Islet of Langerhans (tissue), 1 donor: ENCODE results near the gene WDR86.

Source experiments
- FAIRE-seq: peaks from one replicate; lab custom pipeline; 2011; peaks lifted over from hg19 to GRCh38; lab: Jason Lieb, UNC

The WDR86 gene

DNA sequence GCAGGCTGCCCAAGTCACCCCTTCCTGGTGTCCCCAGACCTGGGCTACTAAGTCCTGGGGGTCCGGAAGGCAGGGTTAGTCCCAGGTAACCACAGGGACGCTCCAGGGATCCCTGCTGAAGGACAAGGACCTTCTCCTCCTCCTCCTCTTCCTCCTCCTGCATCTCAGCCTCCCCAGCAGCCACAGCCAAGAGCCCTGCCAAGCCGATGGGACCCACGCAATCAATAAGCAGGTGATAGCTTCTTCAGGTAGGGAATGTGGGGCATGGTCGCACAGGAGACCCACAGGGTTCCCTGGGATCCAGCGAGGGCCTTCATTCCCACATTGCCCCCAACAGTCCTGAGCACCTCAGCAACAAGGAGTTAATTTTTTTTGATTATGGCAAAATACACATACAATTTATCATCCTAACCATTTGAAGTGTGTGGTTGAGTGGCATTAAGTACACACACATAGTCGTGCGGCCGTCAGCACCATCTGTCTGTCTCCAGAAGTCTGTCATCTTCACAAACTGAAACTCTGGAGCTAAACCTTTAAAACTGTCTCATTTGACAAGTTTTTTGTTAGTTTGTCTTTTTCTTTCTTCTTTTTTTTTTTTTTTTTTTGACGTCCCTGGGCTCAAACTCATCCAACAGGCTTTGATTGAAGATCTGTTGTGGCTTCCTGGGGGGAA, 18.0 kb upstream of the WDR86 start:
- FAIRE-seq, result no peak

DNA sequence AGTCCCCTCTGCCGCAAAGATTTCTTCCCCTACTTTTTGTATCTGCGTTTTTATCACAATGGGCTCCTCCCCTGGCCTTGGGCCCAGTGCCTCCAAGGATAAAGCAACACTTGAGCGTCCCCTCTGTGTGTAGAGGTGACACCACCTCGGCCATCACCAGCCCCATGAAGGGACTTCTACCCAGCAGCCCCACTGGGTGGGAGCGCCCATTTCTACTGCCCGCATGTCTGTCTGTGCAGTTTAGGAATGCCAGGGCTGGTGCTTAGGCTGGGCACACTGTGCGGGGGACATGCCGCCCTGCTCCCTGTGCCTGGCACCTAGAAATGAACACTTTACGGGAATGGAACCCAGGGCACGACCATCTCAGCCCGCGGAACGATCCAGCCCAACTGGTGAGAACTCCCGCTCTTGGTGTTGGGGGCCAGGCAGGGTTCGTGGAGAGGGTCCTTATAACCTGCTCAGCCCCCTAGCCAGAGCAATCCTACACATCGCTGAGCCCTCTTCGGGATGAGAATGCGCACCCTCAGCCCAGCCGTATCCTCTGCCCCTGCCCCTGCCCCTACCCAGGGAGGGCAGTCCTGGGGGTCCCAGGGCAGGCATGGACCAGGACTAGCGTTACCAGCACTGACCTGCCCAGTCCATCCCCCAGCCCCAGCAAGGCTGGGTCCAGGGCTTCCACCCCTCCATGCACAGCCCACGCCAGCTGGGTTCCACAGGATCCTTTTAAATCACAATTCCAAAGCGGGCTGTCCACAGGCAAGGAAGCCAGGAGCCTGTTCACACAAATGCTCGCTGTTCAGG, 17.3 kb upstream of the WDR86 start:
- no peak for FAIRE-seq

DNA sequence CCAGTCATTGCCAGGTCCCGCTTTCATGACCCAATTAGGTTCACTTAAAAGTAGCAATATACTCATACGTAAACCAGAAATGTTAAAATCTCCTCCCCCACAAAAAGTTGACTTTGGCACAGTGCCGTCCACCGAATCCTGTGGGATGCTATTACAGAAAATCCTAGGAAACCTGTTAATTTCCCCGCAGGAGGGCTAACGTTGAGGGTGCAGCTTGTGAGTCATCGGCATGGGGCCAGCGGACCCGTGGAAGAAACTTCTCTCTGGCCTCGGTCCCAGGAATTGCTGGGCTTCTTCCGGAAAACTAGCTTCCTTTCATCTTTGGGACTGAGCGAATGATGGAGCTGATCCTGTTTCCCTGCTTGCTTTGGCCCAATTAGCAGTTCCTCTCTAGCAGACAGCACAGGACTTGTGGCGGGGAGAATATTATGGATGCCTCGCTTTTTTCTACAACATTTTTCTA, 16.6 kb upstream of the WDR86 start:
- FAIRE-seq, result no peak

DNA sequence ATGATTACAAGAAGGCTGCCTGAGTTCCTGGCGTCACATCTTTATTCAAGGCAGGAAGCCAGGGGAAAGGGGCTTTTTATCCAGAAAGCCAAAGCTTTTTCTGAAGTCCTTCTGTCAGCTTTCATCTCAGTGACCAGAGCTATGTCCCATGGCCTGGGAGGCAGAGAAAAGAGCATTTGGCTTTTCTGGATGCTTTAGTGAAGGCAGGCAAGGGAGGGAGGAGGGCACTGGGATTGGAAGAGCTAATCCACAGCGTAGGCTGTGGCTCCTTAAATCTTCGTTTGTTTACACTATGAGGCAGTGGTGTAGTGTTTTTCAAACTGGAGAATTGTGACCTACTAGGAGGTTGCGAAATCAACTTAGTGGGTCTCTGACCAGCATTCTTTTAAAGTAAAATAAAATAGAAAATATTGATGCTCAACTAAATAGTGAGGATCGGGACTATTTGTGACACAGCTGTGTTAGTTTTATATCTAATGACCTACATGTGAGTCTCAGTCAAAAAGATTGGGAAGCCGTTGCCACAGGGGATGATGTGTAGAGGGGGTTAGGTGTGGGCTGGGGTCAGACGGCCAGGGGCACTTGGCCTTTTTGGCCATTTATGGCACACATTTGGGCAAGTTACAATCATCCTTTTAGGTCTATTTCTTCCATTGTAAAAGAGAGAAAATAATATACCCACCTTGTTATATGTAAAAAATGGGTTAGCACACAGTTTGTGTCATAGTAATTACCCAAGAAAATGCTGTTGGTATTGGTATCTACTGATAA, 16.0 kb upstream of the WDR86 start:
- FAIRE-seq, result no peak

DNA sequence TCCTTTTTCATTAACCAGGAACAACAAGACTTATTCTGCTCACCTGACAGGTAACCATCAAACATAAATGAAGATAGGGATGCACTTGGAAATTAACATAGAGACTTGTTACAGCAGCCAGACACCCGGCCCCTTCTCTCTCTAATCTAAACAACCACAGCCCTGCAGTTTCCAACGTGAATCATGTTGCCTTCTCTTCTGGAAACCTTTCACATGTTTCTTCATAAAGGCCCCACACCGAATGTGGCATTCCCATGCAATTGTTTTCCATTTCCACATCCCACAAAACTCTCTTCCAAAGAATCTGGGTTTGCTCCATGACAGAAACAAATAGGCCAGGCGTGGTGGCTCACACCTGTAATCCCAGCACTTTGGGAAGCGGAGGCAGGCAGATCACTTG, 15.0 kb upstream of the WDR86 start:
- no peak for FAIRE-seq

DNA sequence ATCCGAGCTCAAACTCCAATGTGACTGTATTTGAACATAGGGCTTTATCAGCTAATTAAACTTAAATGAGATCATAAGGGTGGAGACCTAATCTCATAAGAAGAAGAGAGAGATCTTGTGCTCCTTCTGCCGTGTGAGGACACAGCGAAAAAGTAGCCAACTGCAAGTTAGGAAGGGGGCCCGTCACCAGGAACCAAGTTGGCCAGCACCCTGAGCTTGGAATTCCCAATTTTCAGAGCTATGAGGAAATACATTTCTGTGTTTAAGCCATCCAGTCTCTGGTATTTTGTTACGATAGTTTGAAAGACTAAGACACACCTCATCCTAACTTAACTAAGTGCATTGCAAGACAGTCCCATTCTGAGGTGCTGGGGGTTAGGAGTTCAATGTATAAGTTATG, 14.1 kb upstream of the WDR86 start:
- FAIRE-seq, result no peak

DNA sequence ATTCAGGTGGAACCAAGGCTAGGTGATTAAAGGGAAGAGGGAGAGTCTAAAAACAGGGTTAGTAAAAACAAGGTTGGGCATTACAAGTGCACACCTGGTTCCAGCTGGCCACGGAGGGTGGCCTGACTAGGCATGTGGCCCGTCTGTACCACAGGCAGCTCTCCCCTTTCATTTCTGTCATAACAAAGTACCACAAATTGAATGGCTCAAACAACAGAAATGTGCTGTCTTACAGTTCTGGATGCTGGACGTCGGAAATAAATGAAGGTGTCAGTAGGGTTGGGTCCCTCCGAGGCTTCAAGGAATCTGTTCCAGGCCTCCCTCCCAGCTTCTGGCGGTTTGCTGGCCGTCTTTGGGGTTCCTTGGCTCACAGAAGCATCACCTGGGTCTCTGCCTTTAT, 13.4 kb upstream of the WDR86 start:
- no peak for FAIRE-seq

DNA sequence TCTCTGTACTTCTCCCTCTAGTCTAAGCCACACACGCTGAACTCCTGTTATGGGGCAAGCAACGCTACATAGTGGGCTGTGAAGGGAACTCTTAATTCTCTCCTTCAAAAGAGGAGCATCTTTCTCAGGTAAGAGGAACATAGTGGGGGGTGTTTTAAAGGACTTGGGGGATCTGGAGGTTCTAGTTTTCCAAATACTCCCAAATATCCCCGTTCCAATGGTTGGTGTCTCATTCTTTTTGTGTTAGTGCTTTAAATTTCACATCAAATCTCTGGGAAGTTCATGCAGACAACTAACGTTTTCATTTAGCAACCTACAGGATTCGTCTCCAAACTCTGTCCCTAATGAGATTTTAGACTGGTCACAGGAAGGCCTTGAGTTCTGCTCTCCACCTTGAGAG, 12.4 kb upstream of the WDR86 start:
- no peak for FAIRE-seq

DNA sequence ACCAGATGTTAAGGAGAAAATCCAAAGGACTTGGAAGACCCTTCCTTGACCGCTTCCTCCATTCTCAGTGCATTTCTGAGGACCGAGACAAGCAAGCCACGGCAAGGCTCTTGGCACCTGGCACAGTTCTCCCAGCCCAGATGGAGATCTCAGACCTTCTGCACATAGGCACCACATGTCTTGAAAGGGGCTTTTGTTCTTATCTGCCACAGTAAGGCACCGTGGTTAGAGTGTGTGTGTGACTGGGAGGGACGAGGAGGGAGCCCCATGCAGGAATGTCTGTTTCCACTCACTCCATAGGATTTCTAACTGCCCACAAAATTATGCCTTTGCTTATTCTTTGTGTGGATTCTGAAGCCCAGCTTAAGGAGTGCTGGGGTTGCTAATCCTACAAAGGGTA, 10.3 kb upstream of the WDR86 start:
- no peak for FAIRE-seq

DNA sequence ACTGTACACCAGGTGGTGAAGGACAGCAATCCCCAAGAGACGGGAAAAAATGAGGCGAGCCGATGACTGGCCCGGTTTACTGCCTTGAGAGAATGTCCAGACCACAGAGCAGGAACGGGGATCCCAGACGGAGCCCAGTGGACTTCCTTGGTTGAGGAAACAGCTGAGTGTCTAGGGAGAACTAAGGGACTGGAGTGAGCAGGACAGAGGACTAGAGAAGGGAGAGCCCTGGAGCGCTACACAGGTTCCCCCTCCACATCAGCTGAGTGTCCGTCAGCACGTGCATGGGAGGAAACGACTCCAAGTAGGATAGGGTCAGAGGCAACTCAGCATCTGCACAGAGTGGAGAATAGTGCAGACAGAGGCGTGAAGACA, 7.1 kb upstream of the WDR86 start:
- no peak for FAIRE-seq

DNA sequence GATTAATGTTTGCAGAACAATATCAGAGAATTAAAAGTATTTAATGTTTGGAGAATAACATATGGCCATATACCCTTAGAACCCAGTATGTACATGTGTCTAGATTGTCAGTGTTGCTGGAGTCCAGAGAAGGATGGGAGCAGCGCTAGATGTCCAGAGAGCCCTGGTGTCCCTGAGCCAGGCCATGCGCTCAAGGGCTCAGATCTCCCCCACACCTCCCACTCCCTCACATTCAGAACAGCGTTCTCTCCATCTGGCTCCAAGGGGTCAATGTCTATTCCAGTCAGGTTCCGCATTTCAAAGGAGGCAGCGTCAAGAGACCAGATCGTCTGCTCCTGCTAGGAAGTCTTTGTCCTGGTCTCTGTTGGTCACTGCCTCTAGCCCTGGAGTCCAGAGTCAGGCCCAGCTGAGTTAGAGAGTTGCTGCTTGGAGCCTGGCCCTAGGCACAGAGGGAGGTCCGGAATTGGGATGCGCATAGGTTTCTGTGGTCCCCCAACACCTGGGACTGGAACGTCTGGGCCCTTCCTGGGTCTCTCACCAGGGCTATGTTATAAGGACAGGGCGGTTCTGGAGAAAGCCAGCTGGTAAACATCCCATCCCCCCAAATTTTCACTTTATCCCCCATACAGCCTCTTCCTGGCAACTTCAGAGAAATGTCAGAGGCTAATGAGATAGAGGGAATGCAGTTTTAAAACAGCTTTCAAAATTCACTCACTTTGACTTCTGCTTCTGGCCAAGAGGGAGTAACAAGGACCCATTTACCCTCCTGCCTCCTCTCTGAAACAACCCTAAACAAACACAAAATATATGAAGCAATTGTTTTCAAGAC, 6.5 kb upstream of the WDR86 start:
- FAIRE-seq, result no peak

DNA sequence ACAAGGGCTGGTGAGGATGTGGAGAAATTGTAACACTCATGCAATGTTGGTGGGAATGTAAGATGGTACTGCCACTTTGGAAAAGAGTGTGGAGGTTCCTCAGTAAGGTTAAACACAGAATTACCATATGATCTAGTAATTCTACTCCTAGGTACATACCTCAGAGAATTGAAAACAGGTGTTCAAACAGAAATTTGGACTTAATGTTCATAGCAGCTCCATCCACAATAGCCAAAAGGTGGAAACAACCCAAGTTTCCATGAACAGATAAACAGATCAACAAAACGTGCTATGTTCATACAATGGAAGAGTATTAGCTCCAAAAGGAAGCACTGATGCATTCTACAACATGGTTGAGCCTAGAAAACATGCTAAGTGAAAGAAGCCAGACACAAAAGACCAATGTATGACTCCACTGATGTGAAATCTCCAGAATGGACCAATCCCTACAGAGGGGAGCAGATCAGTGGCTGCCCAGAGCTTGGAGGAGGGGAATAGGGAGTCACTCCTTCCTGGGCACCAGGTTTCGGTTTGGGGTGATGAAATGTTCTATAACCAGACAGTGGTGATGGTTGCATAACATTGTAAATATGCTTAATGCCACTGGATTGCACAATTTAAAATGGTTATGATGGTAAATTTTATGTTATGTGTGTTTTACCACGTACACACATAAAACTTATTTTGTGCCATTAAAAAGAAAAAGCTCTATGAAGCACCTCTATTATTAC, 5.7 kb upstream of the WDR86 start:
- no peak for FAIRE-seq

DNA sequence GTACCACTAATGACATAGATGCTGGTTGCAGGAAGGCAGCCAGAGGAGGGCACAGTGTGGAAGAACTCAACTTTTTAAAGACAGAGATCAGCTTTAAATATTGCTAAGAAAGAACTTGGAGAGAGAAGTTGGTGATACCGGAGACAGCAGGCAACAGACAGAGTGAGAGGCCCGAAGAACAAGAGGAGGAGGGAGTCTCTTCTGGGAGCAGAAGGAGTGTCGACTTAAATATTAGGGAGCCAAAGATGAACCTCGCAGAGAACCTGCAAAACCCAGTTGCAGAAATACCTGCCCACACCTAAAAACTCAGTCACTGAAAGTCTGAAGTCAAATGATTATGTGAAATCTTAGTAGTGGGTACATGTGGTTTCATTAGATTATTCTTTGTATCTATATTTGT, 3.4 kb upstream of the WDR86 start:
- FAIRE-seq, result no peak

DNA sequence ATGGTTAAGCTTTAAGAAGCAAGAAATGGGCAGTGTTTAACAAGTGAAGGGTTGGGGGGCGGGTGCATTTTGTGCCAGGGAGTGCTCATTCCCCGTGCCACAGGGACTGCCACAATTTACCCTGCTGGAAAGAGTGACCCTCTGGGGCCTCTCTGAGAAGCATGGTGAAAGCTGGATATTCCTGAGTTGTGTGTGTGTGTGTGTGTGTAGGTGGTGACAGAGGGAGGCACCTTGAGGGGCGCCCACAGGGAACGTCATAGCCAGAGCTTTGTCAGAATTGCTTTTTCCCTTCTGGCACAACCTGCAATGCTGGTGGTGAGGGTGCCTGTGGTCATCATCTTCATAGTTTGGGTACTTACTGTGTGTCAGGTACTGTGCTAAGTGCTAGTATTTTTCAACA, 2.5 kb upstream of the WDR86 start:
- FAIRE-seq, result no peak

DNA sequence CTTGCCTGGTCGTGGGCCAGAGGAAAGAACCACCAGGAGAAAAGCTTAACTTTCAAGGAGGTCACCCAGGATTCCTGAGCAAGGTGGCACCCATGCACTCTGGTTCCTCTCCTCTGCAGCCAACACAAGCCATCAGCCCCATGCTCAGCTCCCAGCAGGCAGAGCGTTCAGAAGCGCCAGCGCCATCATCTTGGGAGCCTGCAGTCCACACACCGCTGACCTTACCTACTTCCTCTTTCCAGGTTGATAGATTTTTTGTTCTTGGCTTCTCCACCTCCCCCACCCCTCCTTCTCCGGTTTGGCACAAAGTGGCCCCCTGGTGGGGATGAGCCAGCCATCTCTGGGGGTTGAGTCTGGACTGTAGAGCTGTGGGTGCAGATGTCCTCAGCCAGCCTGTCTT, 1.7 kb upstream of the WDR86 start:
- FAIRE-seq, result no peak

DNA sequence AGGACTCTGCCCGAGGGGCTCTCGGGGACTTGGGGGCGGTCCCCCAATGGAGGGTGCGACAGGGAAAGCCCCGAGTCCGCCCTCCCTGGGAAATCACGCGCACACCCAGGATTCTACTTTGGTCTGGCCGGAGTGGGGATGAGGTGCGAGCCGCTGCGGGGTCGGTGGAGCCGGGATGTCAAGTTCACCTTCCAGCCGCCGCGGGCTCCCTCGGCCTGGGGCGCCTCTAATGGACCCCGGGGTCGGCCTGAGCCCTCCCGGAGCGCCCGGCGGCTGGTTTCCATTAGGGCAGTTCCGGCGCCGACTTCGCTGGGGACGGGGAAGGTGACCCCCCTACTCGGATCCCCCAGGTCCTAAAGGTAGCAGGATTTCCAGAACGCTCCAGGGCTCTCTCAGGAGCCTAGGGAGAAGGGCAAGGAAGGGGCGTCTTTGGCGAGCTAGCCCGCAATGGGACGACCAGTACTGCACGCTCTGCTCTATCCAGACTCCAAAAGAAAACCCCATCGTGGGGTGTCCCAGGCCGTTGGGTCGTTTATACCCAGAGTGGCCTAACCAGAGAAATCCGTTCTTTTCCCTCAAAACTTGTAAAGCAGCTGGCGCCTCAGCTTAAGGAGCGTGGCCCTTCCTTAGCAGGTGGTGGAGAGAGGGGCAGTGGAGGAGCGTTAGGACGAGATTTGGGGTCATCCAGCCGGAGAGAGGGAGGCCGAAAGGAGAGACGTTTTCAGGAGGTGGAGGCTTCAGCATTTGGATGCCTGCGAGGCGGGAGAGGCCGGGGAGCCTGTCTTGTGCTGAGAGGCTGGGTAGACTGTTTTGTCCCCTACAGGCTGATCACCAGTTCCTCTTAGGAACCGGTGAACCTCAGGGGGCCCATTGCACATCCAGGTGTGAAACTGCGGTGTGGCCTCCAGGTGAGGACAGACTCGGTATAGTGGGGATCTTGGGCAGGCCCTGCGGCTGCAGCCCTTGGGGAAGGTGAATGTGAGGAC, 860 bp upstream of the WDR86 start:
- FAIRE-seq, result no peak

DNA sequence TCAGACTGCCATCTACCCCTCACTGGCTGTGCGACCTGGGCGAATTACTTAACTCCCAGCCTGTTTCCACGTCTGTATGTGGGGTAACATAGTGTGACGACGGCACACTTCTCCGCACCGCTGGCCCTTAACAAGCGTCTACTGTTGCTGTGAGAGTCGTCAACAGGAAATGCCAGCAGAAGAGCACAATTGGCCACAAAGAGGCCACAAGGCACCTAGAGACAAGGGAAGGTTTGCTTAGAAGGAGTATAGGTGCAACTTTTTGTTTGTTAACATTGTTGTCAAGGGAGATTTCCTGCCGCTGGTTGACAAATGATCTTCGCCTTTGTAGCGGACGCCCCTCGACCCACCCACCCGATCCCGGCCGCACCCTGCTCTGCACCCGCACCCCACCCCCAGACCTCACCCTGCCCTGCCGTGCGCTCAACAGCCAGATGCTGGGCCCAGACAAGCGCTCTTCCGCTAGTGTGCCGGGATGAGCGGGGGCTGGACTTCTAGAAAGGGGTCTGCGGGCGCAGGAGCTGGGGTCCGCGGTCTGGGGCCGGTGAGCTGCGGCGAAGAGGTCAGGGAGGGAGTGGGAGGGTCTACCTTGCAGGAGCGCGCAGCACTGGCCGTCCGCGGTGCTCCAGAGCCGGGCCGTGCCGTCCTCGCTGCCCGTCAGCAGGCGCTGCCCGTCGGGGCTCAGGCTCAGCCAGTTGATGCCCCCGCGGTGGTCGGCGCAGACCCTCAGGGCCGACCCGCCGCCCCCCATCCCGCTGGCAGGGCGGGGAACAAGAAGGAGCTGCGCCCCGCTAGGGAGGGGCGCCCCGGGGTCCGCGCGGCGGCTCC, 785 bp downstream of the WDR86 start:
- FAIRE-seq, result no peak

DNA sequence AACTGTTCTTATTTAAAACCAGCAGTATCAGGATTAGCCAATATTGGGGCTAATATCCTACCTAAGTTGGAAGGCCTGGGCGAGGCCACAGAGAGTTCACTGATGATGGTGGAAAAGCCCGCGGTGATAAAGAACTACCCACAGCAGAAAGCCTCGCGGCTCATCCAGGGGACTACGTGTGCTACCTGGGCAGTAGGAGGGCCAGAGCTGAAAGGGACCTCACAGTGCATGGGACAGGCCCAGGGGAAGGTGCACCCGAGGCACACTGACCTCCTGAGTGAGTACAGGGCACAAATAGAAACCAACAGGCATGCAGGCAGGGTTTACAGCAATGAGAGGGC, 1.4 kb downstream of the WDR86 start:
- no peak for FAIRE-seq

DNA sequence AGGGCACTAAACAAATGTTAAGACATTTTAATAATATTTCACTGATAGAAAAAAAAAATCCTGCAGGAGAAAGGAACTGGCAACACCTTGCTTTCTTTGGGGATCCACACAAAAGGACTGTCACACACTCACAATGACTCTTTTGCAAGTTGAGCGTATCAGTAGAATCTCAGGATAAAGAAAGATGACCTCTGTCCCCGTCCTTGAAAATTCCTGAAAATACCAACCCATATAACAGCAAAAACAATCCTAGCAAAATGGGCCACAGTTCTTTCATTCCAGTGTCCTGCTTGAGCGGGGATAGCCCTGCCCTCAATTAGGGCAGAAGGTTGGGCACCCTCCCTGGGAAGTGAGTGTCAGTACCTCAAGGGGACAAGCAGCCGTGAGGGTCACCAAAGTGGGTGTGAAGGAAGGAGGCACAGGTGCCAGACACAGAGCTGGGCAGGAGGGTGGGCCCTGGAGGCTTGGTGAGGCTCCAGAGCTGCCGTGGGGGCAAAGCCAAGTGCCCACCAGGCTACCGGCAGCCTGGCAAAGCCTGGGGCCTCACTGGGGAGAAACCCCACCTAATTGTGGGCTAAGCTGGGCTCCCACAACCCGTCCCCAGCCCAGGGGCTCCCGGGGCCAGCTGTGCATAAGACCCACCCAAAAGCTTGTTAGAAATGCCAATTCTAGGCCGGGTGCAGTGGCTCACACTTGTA, 2.8 kb downstream of the WDR86 start:
- FAIRE-seq, result no peak
